NCI-H345 treated with DMSO at 0.1 percent for 48 hours (cell line): ENCODE data around the gene PLCB1.
"Not testable (repeated sequence)": the region's sequence is repeated elsewhere in the genome, so short reads cannot be mapped to it uniquely, and the experiment has no call there.

Source experiments
- DNase-seq: peaks from one replicate; lab custom pipeline; 2025; ENCODE audit not compliant: unreplicated experiment; lab: John Stamatoyannopoulos, UW

Gene PLCB1

DNA sequence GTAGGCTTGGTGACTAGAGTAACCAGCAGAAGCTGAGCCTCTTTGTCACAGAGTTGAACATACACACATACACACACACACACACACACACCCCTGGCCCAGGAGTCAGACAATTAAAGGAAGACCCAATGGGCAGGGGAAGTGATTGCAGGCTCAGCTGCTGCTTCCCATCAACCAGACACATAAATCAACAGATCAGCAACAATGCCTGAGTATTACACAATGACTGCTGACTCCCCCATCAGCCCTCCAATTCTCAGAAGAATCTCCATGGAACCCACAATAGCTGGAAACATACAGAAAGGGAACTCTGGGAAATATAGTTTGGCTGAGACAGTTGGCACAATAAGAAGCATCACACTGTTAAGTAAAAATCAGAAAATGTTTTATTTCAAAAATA lies 666.4 kb downstream of the PLCB1 start:
- no peak for DNase-seq

DNA sequence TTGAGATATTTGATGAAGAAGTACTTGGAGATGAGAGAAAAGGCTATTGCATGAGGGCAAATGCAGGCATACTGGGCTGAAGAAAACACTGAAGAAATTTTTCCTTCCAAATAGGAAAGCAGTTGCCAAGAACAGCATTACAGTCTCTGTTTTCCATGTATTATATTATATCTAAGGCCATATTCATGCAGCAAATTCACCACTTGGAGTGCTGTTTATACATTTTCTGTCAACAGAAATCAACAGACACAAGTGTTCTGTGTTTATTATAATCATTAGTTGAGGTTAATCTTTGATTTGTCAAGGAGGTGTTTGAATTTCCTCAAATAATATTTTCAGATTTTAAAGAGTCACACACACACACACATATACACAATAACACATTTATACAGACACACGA lies 668.0 kb downstream of the PLCB1 start:
- no peak for DNase-seq

DNA sequence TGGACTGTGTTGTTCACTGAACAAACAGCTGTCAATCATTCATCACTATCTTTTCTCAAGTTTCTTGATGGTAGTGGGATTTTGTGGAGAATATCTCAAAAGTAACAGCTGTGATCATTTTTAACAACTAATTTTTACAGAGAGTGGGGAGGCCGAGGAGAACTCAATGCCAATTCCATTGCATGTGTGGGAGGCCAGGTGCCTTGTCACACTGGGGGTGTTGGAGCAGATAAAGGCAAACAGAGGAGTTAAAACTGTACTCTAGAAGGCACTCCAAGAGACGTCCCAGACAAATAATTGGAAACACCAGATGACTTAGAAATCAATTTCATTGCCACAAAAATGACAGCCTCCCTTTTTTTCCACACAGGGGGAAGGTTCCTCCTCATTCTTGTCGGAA lies 669.6 kb downstream of the PLCB1 start:
- no peak for DNase-seq

DNA sequence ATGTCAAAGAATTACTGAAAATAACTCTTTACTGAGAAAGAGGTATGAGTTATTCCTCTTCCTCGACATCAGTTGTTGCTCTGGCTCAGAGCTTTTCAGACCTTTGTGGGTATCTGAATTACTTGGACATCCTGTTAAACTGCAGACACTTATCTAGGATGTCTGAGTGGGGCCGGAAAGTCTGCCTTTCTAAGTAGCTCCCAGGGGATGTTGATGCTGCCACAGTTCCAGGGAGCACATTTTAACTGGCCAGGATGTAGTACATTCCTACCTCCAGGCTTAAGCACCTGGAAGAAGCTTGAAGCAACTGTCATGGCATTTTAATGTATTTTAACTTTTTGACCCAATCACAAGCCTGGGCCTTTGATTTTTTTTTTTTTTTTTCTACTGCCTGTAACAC lies 671.0 kb downstream of the PLCB1 start:
- no peak for DNase-seq

DNA sequence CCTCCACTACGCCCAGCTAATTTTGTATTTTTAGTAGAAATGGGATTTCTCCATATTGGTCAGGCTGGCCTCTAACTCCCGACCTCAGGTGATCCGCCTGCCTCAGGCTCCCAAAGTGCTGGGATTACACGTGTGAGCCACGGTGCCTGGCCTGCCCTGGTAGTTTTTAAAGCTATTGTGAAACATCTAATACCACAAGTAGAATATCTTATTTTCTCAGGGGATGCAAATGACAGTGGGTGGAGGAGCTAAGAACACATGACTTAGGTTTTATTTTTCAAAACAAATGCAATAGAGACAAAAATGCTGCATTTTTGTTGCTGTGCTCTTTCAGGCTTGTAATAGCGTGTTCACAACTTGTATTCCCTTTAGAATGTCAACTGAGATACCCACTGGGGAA lies 671.9 kb downstream of the PLCB1 start:
- no peak for DNase-seq

DNA sequence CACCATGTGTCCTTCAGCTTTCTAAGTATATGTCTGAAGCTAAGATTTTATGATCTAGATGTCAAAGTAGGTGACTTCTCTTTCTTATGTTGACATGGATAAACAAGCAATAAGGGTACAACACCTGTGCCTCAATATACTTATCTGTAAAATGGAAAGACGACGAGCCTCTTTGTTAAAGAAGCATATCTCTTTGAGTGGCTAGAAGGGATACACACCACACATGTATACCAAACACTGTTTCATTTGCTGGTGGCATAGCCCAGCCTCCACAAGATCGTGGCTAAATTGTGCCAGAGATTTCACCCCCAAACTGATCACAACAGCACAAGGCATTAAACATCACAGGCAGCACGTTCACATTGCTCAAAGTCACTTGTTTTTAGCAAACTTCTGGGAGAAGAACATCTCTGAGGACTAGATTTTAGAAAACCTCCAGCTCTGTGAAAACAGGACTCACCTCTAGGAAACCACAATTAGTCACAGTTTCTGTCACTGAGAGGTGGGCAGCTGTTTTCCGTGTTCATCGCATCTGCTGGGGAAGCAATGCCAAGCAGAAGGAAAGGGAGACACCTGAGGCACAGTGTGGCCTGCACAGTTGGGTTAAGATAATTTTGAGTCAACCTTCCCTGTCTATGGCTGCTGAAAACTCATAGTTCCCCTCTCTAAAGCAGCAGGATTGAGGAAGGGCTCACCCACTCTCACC lies 673.8 kb downstream of the PLCB1 start:
- DNase-seq: no peak

DNA sequence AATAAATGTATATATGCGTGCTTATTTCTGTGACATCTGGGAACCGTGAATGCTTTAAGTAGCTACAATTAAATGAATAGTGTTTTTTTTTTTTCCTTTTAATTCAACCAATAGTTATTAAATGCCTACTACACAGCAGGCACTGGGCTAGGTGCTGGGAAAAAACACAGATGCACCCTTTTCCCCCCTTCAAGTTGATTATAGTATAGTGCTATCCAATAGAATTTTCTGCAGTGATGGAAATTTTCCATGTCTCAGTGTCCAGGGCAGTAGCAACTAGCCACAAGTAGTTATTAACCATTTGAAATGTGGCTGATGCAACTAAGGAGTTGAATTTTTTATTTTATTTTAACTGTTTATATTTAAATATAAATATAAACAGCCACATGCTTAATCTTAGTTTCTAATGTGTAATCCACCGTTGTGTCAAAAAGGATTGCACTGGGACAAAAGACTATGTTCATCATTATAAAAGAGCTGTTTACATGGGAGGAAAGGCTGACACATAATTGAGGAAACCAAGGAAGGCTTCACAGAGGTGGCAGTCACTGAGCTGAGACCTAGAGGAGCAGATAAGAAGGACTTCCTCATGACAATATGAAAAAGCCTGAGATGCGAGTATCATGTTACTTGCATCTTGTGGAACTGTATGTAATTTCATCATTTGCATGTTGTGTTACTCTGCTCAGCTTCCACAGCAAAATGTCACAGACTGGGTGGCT lies 675.6 kb downstream of the PLCB1 start:
- no peak for DNase-seq

DNA sequence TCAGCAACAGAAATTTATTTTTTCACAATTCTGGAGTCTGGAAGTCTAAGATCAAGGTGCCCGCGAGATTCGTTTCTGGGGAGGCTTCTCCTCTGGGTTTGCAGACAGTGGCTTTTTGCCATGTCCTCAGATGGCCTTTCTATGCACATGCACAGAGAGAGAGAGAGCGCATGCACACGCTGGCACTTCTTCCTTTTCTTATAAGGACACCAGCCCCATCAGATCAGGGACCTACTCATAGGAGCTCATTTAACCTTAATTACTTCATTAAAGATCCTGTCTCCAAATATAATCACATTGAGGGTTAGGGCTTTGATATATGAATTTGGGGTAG lies 676.1 kb downstream of the PLCB1 start:
- no peak for DNase-seq

DNA sequence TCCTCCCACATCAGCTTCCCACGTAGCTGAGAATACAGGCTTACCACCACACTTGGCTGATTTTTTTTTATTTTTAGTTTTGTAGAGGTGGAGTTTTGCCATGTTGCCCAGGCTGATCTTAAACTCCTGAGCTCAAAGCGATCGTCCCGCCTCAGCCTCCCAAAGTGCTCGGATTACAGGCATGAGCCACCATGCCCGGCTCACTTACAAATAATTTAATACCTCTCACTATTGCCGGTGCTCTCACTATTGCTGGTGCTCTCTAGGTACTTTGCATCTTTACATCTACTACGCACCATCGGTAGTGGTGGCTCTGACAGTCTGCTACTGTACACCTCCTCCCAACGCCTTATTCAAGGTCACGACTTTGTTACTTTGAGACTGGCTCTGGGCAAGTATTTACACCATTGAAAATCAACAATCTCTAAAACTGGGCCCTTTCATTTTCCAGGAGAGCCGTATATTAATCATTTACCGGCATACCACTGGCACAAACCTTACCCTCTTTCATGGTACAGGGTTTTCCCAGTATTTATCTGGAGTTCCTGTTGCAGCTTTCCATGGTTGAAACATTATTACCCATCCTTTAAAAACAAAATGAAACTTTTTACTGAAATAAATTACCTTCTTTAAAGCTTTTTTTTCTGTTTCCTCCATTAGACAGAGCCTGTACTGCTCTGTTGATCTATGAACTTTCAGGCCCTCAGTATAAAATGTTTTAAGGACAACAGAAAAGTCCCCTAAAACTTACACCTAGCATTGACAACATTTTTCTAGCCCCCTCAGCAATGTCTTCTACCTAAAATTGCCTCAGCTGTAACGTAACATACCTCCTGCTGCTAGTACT lies 677.3 kb downstream of the PLCB1 start:
- DNase-seq: no peak

DNA sequence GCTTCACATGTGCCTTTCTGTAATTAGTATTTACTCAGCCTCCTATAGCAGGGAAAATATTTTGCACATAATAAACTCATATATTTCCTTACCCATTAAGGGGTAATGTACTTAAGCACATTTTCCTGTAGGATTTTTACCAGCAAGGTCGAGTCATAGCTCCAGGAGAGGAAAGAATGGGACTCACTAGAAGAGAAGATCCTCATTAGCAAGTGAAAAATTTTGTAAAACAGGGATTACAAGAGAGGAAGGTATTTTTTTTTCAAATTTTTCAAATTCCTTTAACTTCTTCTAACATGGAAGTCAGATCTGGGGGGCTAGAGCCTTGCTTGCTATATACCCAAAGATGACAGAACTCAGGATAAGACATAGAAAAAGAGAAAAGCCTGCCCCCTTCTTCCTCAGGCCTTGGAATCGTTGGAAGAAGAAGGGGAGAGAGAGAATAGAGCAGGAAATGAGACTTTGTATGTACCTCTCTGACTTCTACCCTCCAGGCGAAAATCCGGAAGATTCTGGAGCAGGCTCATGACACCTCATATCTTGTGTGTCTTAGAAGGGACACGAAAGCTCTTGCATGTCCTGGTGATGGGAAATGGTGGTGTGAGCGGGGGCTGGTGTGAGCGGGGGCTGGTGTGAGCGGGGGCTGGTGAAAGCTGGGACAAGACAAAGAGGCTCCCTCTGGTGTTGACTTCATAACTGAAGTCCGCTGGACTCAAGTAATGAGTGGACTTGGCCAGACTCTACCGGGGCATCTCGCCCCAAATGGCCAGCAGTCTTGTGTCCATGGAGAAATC lies 679.9 kb downstream of the PLCB1 start:
- no peak for DNase-seq

DNA sequence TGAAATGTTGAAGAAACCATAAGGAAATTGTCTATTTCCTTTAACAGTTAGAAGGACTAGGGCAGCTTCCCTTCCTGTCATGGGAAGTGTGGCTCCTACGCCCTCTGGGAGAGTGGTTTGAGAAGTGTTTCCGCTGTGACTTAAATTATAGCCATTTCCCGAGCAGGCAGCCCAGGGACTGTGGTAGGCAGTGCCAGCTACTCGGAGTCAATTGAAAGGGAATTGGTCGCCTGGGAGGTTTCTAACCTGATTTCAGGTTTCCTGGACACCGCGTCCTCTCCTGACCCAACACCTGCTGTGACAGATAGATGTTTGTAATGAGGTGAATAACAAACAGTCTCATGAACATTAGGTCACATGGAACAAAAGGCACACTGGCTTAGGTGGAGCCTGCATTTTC lies 680.8 kb downstream of the PLCB1 start:
- DNase-seq: no peak

DNA sequence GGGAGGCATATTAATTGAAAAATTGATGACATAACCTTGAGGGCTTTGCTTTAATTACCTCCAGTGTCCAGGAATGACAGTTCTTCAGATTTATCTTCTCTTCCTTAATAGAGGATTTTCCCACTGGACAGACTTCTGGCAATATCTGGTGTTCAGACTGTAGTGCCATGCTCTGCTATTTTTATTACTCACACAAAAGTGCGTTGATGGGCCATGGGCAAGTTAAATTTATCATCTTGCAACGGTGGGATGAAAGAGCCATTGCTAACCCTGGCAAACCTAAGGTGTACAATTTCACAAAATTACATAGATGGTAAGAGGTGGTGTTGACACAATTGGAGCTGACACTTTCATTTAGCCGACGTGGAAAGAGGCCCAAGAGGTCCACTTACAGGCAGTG lies 683.1 kb downstream of the PLCB1 start:
- no peak for DNase-seq

DNA sequence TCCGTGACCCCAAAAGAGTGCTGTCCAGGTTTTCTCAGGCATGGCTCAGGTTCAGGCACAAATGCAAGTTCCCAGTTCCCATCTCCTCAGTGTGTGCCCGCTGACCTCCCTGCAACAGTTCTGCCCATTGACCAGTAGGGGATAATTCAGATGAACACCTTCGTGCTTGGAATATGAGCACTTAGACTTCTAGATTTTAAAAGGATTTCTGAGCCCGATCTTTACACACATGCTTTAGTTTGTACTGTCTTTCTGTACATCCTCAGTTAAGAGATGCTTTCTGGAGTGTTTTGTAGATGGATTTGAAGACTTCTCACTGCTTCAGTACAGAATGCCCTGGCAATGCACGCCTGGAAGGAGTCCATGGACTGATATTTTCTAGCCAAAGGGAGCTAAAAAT lies 697.2 kb downstream of the PLCB1 start:
- no peak for DNase-seq

DNA sequence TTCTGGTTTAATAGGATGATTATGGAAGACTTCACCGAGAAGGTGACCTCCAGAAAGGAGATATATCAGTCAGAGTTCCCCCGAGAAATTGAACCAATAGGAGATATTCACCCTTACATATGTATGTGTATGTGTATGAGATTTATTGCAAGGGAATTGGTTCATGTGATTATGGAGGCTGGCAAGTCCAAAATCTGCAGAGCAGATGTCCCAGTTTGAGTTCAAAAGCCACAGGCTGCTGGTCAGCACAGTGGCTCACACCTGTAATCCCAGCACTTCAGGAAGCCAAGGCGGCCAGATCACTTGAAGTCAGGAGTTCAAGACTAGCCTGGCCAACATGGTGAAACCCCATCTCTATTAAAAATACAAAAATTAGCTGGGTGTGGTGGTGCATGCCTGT lies 702.2 kb downstream of the PLCB1 start:
- DNase-seq: not testable (repeated sequence)

DNA sequence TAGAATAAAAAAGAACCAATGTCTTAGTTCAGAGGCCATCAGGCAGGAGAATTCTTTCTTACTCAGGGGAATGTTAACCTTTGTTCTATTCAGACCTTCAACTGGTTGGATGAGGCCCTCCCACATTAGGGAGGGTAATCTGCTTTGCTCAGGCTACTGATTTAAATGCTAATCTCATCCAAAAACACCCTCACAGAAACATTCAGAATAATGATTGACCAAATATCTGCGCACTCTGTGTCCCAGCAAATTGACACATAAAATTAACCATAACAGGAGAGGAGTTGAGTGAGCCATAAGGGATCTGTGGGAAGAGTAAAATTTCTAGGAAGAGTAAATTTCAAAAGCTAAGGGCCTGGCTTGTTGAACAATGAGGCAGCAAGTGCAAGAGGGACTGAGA lies 702.8 kb downstream of the PLCB1 start:
- DNase-seq: no peak

DNA sequence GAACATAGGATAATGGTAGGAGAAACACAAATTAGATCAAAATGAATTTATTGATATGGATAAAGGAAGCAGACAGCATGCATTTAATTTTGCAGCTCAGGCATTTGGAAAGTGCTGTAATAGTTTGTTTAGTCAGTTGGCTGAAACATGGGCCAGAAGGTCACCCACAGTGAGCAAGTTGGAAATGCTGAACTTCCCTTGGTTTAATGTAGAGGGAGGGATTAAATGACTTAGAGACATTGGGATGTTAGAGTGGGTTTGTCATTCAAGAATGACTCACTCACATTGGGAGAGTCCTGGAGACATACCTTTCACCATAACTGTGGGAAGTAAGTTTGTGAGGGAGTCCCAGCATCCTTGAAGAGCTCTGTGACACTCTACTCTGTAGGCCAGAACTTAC lies 705.3 kb downstream of the PLCB1 start:
- no peak for DNase-seq

DNA sequence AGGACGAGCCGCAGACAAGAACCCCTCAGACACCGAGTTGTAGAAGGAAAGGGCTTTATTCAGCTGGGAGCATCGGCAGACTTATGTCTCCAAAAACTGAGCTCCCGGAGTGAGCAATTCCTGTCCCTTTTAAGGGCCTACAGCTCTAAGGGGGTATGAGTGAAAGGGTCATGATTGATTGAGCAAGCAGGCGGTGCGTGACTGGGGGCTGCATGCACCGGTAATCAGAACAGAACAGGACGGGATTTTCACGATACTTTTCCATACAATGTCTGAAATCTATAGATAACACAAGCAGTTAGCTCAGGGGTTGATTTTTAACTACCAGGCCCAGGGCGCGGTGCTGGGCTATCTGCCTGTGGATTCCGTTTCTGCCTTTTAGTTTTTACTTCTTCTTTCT lies 710.5 kb downstream of the PLCB1 start:
- no peak for DNase-seq

DNA sequence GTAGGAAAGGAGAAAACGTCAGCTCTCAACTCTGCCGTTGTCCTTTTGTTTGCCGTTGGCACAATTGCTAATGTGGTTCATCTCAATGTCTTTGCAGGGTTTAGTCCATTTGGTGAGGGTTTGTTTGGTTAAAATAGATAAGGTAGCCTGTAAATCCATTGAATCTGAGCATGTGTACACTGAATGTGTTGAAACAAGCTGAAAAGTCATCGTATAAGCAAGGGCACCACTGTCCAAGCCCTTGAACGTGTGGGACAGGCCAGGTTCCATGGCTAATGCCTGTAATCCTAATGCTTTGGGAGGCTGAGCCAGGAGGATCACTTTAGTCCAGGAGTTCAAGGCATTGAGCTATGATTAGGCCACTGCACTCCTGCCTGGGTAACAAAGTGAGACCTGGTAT lies 712.1 kb downstream of the PLCB1 start:
- DNase-seq: no peak

DNA sequence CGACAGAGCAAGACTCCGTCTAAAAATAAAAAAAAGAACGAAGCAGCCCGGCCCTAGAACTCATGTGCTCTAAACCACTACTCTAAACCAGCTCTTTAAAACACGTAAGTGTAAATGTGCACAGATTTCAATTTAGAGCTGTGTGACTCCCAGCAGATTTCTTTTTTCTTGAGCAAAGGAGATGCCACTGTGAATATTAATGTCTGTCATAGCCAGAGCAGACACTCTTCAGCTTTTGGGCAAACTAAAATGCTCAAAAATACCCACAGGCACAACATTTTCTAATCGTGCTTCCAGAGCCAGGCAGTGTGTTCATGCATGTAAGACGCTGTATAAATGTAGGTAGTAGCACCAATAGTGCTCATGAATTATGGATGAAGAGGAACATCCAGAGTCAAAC lies 717.9 kb downstream of the PLCB1 start:
- no peak for DNase-seq

DNA sequence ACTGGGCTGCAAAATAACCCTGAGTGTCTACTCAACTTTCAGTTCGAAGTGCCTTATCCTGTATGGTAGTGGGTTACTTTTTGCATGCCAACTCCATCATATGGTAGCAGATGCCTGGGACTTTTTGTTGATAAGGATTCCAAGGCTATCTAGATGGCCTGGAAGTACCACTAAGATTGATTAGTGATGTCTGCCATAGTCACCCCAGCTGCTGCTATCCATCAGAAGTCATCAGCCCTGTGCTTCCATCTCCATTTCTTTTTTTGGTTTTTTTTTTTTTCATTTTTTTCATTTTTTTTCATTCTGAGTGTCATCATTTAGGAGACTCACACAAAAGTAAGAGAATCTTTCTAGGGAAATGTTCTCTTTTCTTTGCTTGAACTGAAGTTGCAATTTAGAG lies 719.4 kb downstream of the PLCB1 start:
- DNase-seq: no peak

DNA sequence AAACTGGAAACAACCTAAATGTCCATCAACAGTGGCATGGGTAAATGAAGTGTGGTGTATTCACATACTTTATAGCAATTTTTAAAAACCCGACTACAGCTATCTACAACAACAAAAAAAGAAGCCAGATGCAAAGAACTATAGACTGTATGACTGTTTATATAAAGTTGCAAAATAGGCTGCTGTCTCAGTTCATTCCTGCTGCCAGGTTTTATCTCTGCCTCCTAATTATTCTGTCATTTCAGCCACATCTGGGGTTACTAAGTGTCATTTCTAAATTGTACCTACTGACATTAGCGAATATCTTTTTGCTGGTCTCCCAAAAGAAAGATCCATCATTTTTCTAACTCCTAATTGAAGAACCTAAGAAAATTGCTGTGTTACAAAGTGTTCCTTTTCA lies 719.9 kb downstream of the PLCB1 start:
- DNase-seq: not testable (repeated sequence)
